GM12892 (cell line): ENCODE measurements around the gene KCNMA1.

Source experiments
- POLR2A ChIP-seq: IDR thresholded peaks from 2 replicates; pipeline ENCODE4 v1.6.1; 2011; ENCODE audit warnings: low read depth, low read length, control low read depth
- TAF1 ChIP-seq: IDR thresholded peaks from 2 replicates; pipeline ENCODE4 v1.6.1; 2011; ENCODE audit warnings: low read depth, mild to moderate bottlenecking, control low read depth, low read length, borderline replicate concordance

DNA sequence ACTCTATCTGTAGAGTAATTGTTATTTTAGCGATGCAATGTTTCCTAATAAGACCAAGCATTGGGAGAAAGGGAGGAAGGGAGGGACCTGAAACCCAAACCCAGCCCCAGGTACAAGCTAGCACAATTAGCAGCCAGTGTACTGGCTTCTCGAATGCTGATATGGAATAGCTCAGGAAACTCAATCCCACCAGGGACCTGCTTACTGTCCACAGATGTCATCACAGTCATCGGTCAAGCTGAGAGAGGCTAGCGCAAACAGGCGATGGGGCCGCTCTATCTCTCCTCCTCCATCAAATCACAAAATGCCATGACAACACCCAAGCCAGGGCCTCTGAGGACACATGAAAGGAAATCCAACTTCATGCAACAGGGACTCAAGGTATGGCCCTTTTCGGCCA lies 192.1 kb downstream of the KCNMA1 start:
- TF ChIP-seq POLR2A (no peak), TAF1 (no peak)
